ENCODE results near the gene MCF2L. TPM values are rescaled to one million over a fixed set of nuclear protein-coding genes. Genes with fewer than 3 reads are reported as not detected.
"Not testable (repeated sequence)": the region's sequence is repeated elsewhere in the genome, so short reads cannot be mapped to it uniquely, and the experiment has no call there.

MCF2L gene
- total RNA-seq, 6 experiments from 2014 or later, result 9.6 to 18.4 (median 11.7) TPM

DNA sequence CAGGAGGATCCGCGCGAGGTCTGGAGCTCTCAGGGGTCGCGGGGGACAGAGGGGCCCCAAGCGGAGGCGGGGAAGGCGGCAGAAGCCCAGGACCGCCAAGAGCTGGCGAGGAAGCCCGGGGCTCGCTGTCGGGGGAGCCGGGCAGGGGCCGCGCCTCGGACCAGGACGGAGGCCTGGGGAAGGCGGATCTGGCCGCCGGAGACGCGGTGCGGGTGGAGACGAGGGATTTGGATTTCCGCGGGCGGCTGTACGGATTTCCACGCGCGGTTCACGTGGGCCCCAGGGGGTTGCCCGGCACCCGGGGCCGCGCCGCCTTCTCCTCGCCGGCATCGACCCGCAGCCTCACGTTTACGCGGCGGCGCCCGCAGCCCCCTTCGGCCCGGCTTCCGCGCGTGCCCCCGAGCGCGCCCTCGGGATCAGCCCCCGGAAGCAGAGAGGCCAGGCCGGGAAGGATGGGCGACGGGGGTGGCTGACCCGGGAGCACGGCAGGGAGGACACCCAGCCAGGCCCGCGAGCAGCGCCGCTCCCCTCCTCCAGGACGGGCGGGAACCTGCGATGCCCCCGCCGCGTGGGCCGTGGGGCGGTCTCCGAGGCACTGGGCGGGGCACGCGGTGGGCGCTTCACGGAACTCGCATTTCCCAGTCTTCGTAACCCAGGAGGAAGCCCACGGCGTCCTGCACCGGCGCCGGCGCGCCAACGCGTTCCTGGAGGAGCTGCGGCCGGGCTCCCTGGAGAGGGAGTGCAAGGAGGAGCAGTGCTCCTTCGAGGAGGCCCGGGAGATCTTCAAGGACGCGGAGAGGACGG, 141.2 kb downstream of the MCF2L start:
- Histone ChIP-seq H3K9me3 (no peaks in the 10 kb centered on the region), H3K36me3 (peaks cover 0 to 2% (median 0%) of the 10 kb centered on the region in 4 donors), H3K4me1 (peaks cover 0 to under 1% (median 0%) of the 10 kb centered on the region in 4 donors), H3K27me3 (no peaks in the 10 kb centered on the region), H3K27ac (no peak overlapping the region), H3K4me3 (peak overlapping the region; percentile 20 to 39 (median 23))
- DNase-seq (peak; percentile 27 to 54 (median 39)), ATAC-seq (no peak)
- TF ChIP-seq, protein P1, sequence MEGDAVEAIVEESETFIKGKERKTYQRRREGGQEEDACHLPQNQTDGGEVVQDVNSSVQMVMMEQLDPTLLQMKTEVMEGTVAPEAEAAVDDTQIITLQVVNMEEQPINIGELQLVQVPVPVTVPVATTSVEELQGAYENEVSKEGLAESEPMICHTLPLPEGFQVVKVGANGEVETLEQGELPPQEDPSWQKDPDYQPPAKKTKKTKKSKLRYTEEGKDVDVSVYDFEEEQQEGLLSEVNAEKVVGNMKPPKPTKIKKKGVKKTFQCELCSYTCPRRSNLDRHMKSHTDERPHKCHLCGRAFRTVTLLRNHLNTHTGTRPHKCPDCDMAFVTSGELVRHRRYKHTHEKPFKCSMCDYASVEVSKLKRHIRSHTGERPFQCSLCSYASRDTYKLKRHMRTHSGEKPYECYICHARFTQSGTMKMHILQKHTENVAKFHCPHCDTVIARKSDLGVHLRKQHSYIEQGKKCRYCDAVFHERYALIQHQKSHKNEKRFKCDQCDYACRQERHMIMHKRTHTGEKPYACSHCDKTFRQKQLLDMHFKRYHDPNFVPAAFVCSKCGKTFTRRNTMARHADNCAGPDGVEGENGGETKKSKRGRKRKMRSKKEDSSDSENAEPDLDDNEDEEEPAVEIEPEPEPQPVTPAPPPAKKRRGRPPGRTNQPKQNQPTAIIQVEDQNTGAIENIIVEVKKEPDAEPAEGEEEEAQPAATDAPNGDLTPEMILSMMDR (IDR thresholded peaks at IDR 0.05), result no peak
- no peak for TF ChIP-seq POLR2A (IDR thresholded peaks at IDR 0.05)
- WGBS (ENCODE audit: insufficient coverage, low coverage, low lambda C conversion rate, missing lambda C conversion rate), result 30% methylated on average over 6 of the region's 99 CpGs
- intact Hi-C loops (cut with DNase I), result no loop called here

DNA sequence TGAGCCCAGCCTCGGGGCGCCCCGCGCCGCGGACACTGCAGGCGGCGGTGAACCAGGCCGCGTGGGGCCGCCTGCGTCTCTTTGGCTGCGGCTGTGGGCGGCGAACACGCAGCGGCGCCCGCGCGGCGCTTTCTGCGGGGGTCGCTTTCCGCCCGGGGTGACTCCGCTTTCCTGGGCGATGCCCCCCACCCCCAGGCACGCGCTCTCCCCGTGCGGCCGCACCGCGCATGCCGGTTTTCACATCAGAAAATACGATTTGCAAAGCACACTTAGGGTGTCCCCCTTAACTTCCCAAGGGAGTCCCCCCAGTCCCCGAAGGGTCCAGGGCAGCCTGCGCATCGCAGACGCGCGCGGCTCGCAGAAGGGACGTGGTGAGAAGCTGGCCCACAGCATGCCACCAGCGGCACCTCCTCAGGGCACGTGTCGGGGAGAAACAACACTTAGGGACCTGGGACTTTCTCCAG, 141.9 kb downstream of the MCF2L start:
- 50% methylated on average over 2 of the region's 49 CpGs for WGBS (ENCODE audit: insufficient coverage, low coverage, low lambda C conversion rate, missing lambda C conversion rate)
- ATAC-seq, result no peak
- Histone ChIP-seq H3K27ac (no peak overlapping the region), H3K4me1 (no peaks in the 10 kb centered on the region), H3K36me3 (peaks cover 0 to 2% (median 0%) of the 10 kb centered on the region in 4 donors), H3K27me3 (no peaks in the 10 kb centered on the region), H3K9me3 (no peaks in the 10 kb centered on the region), H3K4me3 (peak overlapping the region; percentile 20 to 39 (median 23))
- TF ChIP-seq, protein P1 (IDR thresholded peaks at IDR 0.05), result no peak
- TF ChIP-seq POLR2A (IDR thresholded peaks at IDR 0.05), result no peak
- peak; percentile 14 to 45 (median 37) for DNase-seq
- intact Hi-C loops (cut with DNase I), result no loop called here

DNA sequence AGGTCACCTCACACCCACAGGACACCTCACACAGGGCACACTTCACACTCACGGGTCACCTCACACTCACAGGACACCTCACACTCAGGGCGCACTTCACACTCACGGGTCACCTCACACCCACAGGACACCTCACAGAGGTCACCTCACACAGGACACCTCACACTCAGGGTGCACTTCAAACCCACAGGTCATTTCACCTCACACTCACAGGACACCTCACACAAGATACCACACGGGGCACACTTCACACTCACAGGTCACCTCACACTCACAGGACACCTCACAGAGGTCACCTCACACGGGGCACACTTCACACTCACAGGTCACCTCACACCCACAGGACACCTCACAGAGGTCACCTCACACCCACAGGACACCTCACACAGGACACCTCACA, 142.8 kb downstream of the MCF2L start:
- intact Hi-C loops (cut with DNase I); H3K27ac ChIP-seq; H3K4me3 ChIP-seq; H3K4me1 ChIP-seq; H3K9me3 ChIP-seq; ATAC-seq; H3K27me3 ChIP-seq; H3K36me3 ChIP-seq: not testable (repeated sequence)
- DNase-seq, result peak in 1 of 3 donors; percentile 27
- 79% methylated on average over 5 of the region's 5 CpGs for WGBS (ENCODE audit: insufficient coverage, low coverage, low lambda C conversion rate, missing lambda C conversion rate)

DNA sequence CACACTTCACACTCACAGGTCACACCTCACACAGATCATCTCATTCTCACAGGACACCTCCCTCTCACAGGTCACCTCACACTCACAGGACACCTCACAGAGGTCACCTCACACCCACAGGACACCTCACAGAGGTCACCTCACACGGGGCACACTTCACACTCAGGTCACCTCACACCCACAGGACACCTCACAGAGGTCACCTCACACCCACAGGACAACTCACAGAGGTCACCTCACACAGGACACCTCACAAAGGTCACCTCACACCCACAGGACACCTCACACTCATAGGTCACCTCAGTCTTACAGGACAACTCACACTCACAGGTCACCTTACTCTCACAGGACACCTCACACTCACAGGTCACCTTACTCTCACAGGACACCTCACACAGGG, 143.5 kb downstream of the MCF2L start:
- H3K4me3 ChIP-seq; H3K36me3 ChIP-seq; H3K27me3 ChIP-seq; ATAC-seq; H3K4me1 ChIP-seq; DNase-seq; H3K9me3 ChIP-seq; intact Hi-C loops (cut with DNase I); H3K27ac ChIP-seq: not testable (repeated sequence)
- no CpG with 5 or more reads among the region's 1 CpG for WGBS (ENCODE audit: insufficient coverage, low coverage, low lambda C conversion rate, missing lambda C conversion rate)

DNA sequence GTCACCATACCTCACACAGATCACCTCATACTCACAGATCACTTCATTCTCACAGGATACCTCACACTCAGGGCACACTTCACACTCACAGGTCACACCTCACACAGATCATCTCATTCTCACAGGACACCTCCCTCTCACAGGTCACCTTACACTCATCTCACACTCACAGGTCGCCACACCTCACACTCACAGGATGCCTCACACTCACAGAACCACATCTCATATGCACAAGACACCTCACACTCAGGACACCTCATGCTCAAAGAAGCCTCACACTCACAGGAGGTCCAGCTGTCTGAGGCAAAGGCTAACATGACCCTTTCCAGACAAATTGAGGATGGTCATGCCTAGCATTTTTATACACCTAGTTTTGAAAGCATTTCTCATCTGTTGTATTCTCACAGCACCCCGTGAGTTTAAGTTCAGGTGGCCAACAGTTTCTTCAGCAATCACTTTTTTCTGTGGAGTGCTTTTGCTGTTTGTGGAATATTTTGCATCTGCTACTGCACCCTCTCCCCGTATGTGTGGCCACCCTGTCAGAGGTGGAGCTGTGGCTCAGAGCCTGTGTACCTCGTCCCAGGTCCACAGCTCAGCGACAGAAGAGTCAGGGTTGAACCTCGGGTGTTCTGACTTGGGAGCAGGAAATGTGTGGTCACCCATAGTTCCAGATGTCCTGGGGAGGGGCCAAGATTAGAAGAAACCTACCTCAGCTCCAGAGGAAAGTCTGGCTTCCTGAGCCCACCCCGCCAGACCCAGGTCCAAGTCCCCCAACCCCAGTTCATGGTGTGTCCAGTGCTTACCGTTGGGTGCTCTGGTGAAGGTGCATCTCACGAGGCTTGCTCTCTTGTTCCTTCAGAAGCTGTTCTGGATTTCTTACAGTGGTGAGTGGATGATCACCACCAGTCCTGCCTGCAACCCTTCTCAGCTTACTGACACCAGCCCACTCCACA, 144.2 kb downstream of the MCF2L start:
- ATAC-seq (peak; percentile 11 to 31 (median 20)), DNase-seq (peak in 1 of 3 donors; percentile 39)
- H3K27me3 ChIP-seq, result no peaks in the 10 kb centered on the region
- H3K36me3 ChIP-seq, result peaks cover 0 to 2% (median 0%) of the 10 kb centered on the region in 4 donors
- no peak overlapping the region for H3K27ac ChIP-seq
- TF ChIP-seq, protein P1 (IDR thresholded peaks at IDR 0.05), result no peak
- no peak for TF ChIP-seq POLR2A (IDR thresholded peaks at IDR 0.05)
- H3K4me3 ChIP-seq, result no peak overlapping the region
- no peaks in the 10 kb centered on the region for H3K9me3 ChIP-seq
- 36% methylated on average over 6 of the region's 9 CpGs for WGBS (ENCODE audit: insufficient coverage, low coverage, low lambda C conversion rate, missing lambda C conversion rate)
- intact Hi-C loops (cut with DNase I), result no loop called here
- no peaks in the 10 kb centered on the region for H3K4me1 ChIP-seq
